WTC11 (cell line): ENCODE data around the gene MPHOSPH10. TPM values are rescaled to one million over a fixed set of nuclear protein-coding genes. Genes with fewer than 3 reads are reported as not detected.

Source experiments
- ATAC-seq: fragments of 200-7000 bp; cut with Tn5 transposase; 2 replicates; pipeline ENCODE4 v1.10.0; 2021; ENCODE audit warnings: mild to moderate bottlenecking, moderate library complexity
- CTCF ChIA-PET: fragments of 300-600 bp; sonication (Branson Sonifier 250); formaldehyde crosslinking; loops from one replicate; lab custom pipeline; 2021; ENCODE audit warnings: antibody characterized with exemption; lab: Charles Lee
- POLR2A ChIA-PET: fragments of 350-600 bp; sonication (Branson Sonifier 250); formaldehyde crosslinking; loops from one replicate; lab custom pipeline; 2021; ENCODE audit warnings: antibody characterized with exemption; lab: Charles Lee
- DNase-seq: peaks from one replicate; pipeline ENCODE4 v3.0.0; 2021; ENCODE audit warnings: low spot score
- H3K27ac Mint-ChIP-seq: 2 replicates; pipeline ENCODE4 v1.8.0; 2021; ENCODE audit warnings: mixed read lengths
- H3K27me3 Mint-ChIP-seq: 2 replicates; pipeline ENCODE4 v1.8.0; 2021; ENCODE audit warnings: low read depth, mild to moderate bottlenecking, moderate library complexity, mixed read lengths
- H3K36me3 Mint-ChIP-seq: 2 replicates; pipeline ENCODE4 v1.8.0; 2021; ENCODE audit warnings: mixed read lengths
- H3K4me1 Mint-ChIP-seq: 2 replicates; pipeline ENCODE4 v1.8.0; 2022; ENCODE audit warnings: mixed read lengths
- H3K4me3 Mint-ChIP-seq: 2 replicates; pipeline ENCODE4 v1.8.0; 2021; ENCODE audit warnings: mild to moderate bottlenecking, moderate library complexity, mixed read lengths
- H3K9me3 Mint-ChIP-seq: 2 replicates; pipeline ENCODE4 v1.8.0; 2021; ENCODE audit warnings: mixed read lengths
- AFF4 ChIP-seq: sonication (generic); formaldehyde crosslinking; IDR thresholded peaks from 2 replicates; pipeline ENCODE4 v1.8.1; 2023; ENCODE audit warnings: mild to moderate bottlenecking, missing genetic modification reagents, borderline replicate concordance
- CREB1 ChIP-seq: sonication (generic); formaldehyde crosslinking; IDR thresholded peaks from 2 replicates; pipeline ENCODE4 v1.8.0; 2023; ENCODE audit warnings: mild to moderate bottlenecking, missing genetic modification reagents
- E2F4 ChIP-seq: sonication (generic); formaldehyde crosslinking; IDR thresholded peaks from 2 replicates; pipeline ENCODE4 v1.8.1; 2022; ENCODE audit warnings: low read depth, mild to moderate bottlenecking, moderate library complexity, missing genetic modification reagents, borderline replicate concordance
- ESRRA ChIP-seq: sonication (generic); formaldehyde crosslinking; IDR thresholded peaks from 2 replicates; pipeline ENCODE4 v1.8.1; 2022; ENCODE audit warnings: mild to moderate bottlenecking, missing genetic modification reagents, borderline replicate concordance
- GABPB1 ChIP-seq: sonication (generic); formaldehyde crosslinking; IDR thresholded peaks from 2 replicates; pipeline ENCODE4 v1.8.1; 2023; ENCODE audit warnings: mild to moderate bottlenecking, missing genetic modification reagents
- GRHL2 ChIP-seq: fragments of 250-450 bp; sonication (Bioruptor Pico); IDR thresholded peaks from 2 replicates; pipeline ENCODE4 v1.8.0; 2022; ENCODE audit warnings: mild to moderate bottlenecking, moderate library complexity; ENCODE audit not compliant: insufficient replicate concordance, severe bottlenecking
- HMGA2 ChIP-seq: fragments of 250-450 bp; sonication (Bioruptor Pico); IDR thresholded peaks from 2 replicates; pipeline ENCODE4 v1.4.0; 2021; ENCODE audit warnings: mild to moderate bottlenecking, moderate library complexity
- MAX ChIP-seq: sonication (generic); formaldehyde crosslinking; IDR thresholded peaks from 2 replicates; pipeline ENCODE4 v1.8.0; 2022; ENCODE audit warnings: mild to moderate bottlenecking, missing genetic modification reagents
- RORB ChIP-seq: fragments of 250-450 bp; sonication (Bioruptor Pico); IDR thresholded peaks from 2 replicates; pipeline ENCODE4 v1.9.0; 2021; ENCODE audit warnings: mild to moderate bottlenecking
- TEAD1 ChIP-seq: sonication (generic); formaldehyde crosslinking; IDR thresholded peaks from 2 replicates; pipeline ENCODE4 v1.8.0; 2022; ENCODE audit warnings: mild to moderate bottlenecking, missing genetic modification reagents
- USF1 ChIP-seq: sonication (generic); formaldehyde crosslinking; IDR thresholded peaks from 2 replicates; pipeline ENCODE4 v1.8.0; 2022; ENCODE audit warnings: mild to moderate bottlenecking, missing genetic modification reagents
- USF2 ChIP-seq: sonication (generic); formaldehyde crosslinking; IDR thresholded peaks from 2 replicates; pipeline ENCODE4 v1.8.1; 2023; ENCODE audit warnings: mild to moderate bottlenecking, missing genetic modification reagents, moderate library complexity
- ZBTB21 ChIP-seq: sonication (generic); formaldehyde crosslinking; IDR thresholded peaks from 2 replicates; pipeline ENCODE4 v1.8.1; 2023; ENCODE audit warnings: mild to moderate bottlenecking, missing genetic modification reagents, borderline replicate concordance
- ZNF232 ChIP-seq: sonication (generic); formaldehyde crosslinking; IDR thresholded peaks from 2 replicates; pipeline ENCODE4 v1.8.0; 2022; ENCODE audit warnings: mild to moderate bottlenecking, missing genetic modification reagents
- ZNF317 ChIP-seq: sonication (generic); formaldehyde crosslinking; IDR thresholded peaks from 2 replicates; pipeline ENCODE4 v1.8.1; 2023; ENCODE audit warnings: low read depth, mild to moderate bottlenecking, moderate library complexity, missing genetic modification reagents, borderline replicate concordance
- ZNF423 ChIP-seq: fragments of 250-450 bp; sonication (Bioruptor Pico); IDR thresholded peaks from 2 replicates; pipeline ENCODE4 v2.1.2; 2022; ENCODE audit warnings: mild to moderate bottlenecking, moderate library complexity
- ZSCAN18 ChIP-seq: fragments of 250-450 bp; sonication (Bioruptor Pico); IDR thresholded peaks from 2 replicates; pipeline ENCODE4 v2.1.2; 2022; ENCODE audit warnings: mild to moderate bottlenecking, moderate library complexity
- total RNA-seq: library from RNA; stranded (reverse); gene quantifications from 3 replicates; pipeline ENCODE4 v1.2.3, GENCODE V29; 2021

MPHOSPH10 gene
- total RNA-seq, 1 experiment from 2014 or later = 36.6 TPM

- ATAC-seq = peak; percentile 14; the same call in 1 of the 2 replicates
These were observed 19.8 kb downstream of the MPHOSPH10 start for GRCh38 chr2:71150082-71150816.

More at GRCh38 chr2:71150082-71150816, 19.8 kb downstream of the MPHOSPH10 start:
- POLR2A ChIA-PET = no interaction called here
- Mint-ChIP-seq H3K4me1 (no peaks in the 10 kb centered on the region), H3K27ac (no peak overlapping the region; the same call in none of the 2 replicates), H3K36me3 (peaks cover 42% of the 10 kb centered on the region), H3K4me3 (no peak overlapping the region), H3K9me3 (no peaks in the 10 kb centered on the region), H3K27me3 (no peaks in the 10 kb centered on the region; the same call in 1 of the 2 replicates)
- DNase-seq = no peak
- CTCF ChIA-PET = interaction anchor here (0.8 to 4.1 kb wide), 8 partner anchors 8 to 182 kb away, joined by 3 to 13 read pairs (median 4); partner anchors contain the start of genes PAIP2B and ZNF638
- no peak for TF ChIP-seq MAX
- TF ChIP-seq ESRRA (CRISPR knock-in tag) = no peak
- no peak for TF ChIP-seq ZSCAN18
- TF ChIP-seq GABPB1 = no peak
- no peak for TF ChIP-seq ZBTB21
- TF ChIP-seq GRHL2 (CRISPR knock-in tag) = no peak
- TF ChIP-seq ZNF423 (CRISPR knock-in tag) = no peak
- TF ChIP-seq USF2 = no peak
- no peak for TF ChIP-seq E2F4
- no peak for TF ChIP-seq RORB (CRISPR knock-in tag)
- no peak for TF ChIP-seq ZNF232
- TF ChIP-seq TEAD1 (CRISPR knock-in tag) = no peak
- TF ChIP-seq ZNF317 (CRISPR knock-in tag) = no peak
- TF ChIP-seq HMGA2 = no peak
- TF ChIP-seq AFF4 = no peak
- TF ChIP-seq USF1 (CRISPR knock-in tag) = no peak
- TF ChIP-seq CREB1 (CRISPR knock-in tag) = no peak
